ENCODE data around the gene IFNLR1. TPM values are rescaled to one million over a fixed set of nuclear protein-coding genes. Genes with fewer than 3 reads are reported as not detected.
A peak's percentile ranks its signal among the peaks of the same experiment; 100 is the strongest.

The IFNLR1 gene
- total and polyA plus RNA-seq, 5 donors from 2014 or later = 0.36 to 2.8 (median 0.67) TPM

DNA sequence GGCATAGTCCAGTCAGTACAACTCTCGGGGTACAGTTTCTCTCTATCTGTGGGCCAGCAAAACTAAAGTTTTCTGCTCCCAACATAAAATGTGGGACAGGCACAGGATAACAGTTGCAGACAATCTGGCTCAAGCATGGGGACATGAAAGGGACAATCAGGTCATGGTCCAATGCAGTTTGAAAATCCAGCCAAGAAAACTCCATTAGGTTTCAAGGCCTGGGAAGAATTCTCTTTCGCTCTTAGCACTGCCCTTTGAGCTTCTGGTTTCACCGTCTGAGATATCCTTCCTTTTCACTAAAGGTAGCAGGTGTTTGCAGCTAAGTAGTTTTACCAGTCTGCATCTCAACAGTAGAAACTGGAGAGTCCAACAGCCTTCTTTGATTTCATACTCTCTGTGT lies 23.1 kb downstream of the IFNLR1 start:
- Mint-ChIP-seq H3K4me1 (no peaks in the 10 kb centered on the region), H3K27ac (peak overlapping the region in 2 of 3 donors; percentile 53 to 65), H3K36me3 (peaks cover 23% of the 10 kb centered on the region), H3K4me3 (no peak overlapping the region), H3K27me3 (no peaks in the 10 kb centered on the region), H3K9me3 (no peaks in the 10 kb centered on the region)
- Histone ChIP-seq H3K27me3 (ENCODE audit: control insufficient read depth, insufficient read depth, low read length) (no peaks in the 10 kb centered on the region), H3K4me3 (ENCODE audit: low read depth, low read length) (no peak overlapping the region), H3K4me1 (ENCODE audit: control insufficient read depth, insufficient read depth, low read length, poor library complexity, severe bottlenecking) (no peaks in the 10 kb centered on the region), H3K36me3 (ENCODE audit: control insufficient read depth, insufficient read depth, low read length) (no peaks in the 10 kb centered on the region), H3K9me3 (ENCODE audit: control insufficient read depth in 2 of 2, low read length in 2 of 2) (no peaks in the 10 kb centered on the region), H3K27ac (ENCODE audit: insufficient read depth, low read length, poor library complexity, severe bottlenecking) (no peak overlapping the region)
- ATAC-seq (ENCODE audit: low read depth in 2 of 2) = no peak
- no peak for DNase-seq

DNA sequence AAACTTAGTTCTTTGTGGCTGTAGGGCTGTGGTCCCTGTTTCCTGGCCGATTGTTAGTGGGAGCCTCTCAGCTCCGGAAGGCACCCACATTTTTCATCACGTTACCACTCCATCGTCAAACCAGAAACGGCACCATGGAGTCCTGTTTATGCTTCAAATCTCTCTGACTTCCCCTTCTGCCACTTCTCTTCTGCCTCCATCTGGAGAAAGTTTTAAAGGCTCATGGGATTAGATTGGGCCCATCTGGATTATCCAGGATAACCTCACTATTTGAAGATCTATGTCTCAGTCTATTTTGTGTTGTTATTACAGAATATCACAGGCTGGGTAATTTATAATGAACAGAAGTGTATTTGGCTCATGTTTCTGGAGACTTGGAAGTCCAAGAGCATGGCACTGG lies 24.9 kb downstream of the IFNLR1 start:
- no peaks in the 10 kb centered on the region for H3K4me1 ChIP-seq (ENCODE audit: control insufficient read depth, insufficient read depth, low read length, poor library complexity, severe bottlenecking)
- ATAC-seq (ENCODE audit: low read depth in 2 of 2) (no peak), DNase-seq (no peak)
- H3K36me3 Mint-ChIP-seq = peaks cover 22% of the 10 kb centered on the region
- H3K36me3 ChIP-seq (ENCODE audit: control insufficient read depth, insufficient read depth, low read length) = no peaks in the 10 kb centered on the region
- no peak overlapping the region for H3K4me3 ChIP-seq (ENCODE audit: low read depth, low read length)
- no peaks in the 10 kb centered on the region for H3K9me3 ChIP-seq (ENCODE audit: control insufficient read depth in 2 of 2, low read length in 2 of 2)
- peak overlapping the region in 1 of 3 donors; percentile 84 for H3K27ac Mint-ChIP-seq
- H3K9me3 Mint-ChIP-seq = no peaks in the 10 kb centered on the region
- H3K27me3 Mint-ChIP-seq = no peaks in the 10 kb centered on the region
- no peak overlapping the region for H3K4me3 Mint-ChIP-seq
- H3K27ac ChIP-seq (ENCODE audit: insufficient read depth, low read length, poor library complexity, severe bottlenecking) = no peak overlapping the region
- H3K27me3 ChIP-seq (ENCODE audit: control insufficient read depth, insufficient read depth, low read length) = no peaks in the 10 kb centered on the region
- H3K4me1 Mint-ChIP-seq = no peaks in the 10 kb centered on the region

DNA sequence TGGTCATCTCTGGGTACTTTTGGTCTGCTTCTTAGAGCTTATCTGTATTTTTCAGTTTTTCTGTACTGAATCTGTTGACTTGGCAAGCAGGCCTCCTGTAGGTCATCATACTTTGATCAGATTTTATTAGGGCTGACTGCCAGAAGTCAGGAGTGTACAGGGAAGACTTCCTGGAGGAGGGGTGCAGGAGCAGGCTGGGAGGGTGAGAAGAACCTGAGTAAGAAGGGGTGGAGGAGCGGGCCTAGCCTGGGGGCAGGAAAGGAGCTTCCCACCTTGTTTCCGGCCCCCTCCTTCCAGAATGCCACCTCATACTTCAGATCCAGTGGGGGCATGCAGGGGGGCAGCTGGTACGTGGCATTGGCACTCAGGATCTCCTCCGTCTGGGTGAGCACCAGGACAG lies 25.8 kb downstream of the IFNLR1 start:
- Mint-ChIP-seq H3K27me3 (no peaks in the 10 kb centered on the region), H3K9me3 (no peaks in the 10 kb centered on the region), H3K4me1 (no peaks in the 10 kb centered on the region), H3K36me3 (peaks cover 20% of the 10 kb centered on the region), H3K27ac (no peak overlapping the region), H3K4me3 (no peak overlapping the region)
- no peak overlapping the region for H3K27ac ChIP-seq (ENCODE audit: insufficient read depth, low read length, poor library complexity, severe bottlenecking)
- no peak for ATAC-seq (ENCODE audit: low read depth in 2 of 2)
- H3K9me3 ChIP-seq (ENCODE audit: control insufficient read depth in 2 of 2, low read length in 2 of 2) = no peaks in the 10 kb centered on the region
- DNase-seq = no peak
- H3K27me3 ChIP-seq (ENCODE audit: control insufficient read depth, insufficient read depth, low read length) = no peaks in the 10 kb centered on the region
- no peaks in the 10 kb centered on the region for H3K36me3 ChIP-seq (ENCODE audit: control insufficient read depth, insufficient read depth, low read length)
- no peak overlapping the region for H3K4me3 ChIP-seq (ENCODE audit: low read depth, low read length)
- no peaks in the 10 kb centered on the region for H3K4me1 ChIP-seq (ENCODE audit: control insufficient read depth, insufficient read depth, low read length, poor library complexity, severe bottlenecking)

DNA sequence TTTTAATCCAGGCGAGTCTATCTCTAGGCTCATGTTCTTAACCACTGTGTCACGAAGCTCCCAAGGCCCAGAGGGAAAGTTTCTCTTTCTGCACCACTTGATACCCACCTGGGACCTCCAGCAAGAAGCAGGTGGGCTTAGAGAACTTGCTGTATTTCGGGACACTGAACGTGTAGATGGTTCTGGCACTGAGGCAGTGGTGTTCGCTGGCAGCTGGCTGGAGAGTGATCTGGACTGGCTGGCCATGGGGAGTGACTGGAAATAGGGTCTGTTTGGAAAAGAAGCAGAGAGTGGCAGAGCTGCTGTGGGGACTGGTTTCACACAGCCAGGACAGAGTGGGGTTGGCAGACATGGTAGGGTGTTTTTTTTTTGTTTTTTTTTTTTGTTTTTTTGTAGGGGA lies 27.7 kb downstream of the IFNLR1 start:
- DNase-seq = no peak
- no peak overlapping the region for H3K27ac ChIP-seq (ENCODE audit: insufficient read depth, low read length, poor library complexity, severe bottlenecking)

DNA sequence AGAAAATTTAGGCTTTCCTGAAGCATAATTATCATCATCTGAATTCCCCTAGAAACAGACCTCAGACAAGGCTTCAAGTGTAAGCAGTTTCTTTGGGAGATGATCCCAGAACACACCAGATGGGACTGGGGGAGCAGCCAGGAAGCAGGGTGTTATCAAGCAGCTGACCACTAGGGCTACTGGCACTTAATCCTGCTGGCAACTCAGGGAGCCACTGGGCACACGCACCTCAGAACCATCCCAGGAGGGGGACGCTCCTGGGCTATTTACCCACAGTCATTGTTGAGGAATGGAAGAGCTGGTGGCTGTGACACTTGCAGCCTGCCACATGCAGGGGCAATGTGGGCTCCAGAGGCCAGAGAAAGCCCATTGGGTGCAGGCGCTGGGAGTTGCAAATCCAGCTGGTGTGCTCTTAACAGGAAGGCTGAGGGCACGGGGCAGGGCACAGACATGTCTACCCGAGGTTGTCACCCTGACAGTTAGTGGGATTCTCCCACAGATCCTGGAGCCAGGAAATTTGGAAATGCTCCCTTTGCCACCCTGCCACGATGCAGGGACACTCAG lies 29.1 kb downstream of the IFNLR1 start:
- Mint-ChIP-seq H3K9me3 (no peaks in the 10 kb centered on the region), H3K27me3 (no peaks in the 10 kb centered on the region), H3K27ac (no peak overlapping the region), H3K4me1 (no peaks in the 10 kb centered on the region), H3K4me3 (no peak overlapping the region), H3K36me3 (peaks cover 9% of the 10 kb centered on the region)
- Histone ChIP-seq H3K4me3 (ENCODE audit: low read depth, low read length) (no peak overlapping the region), H3K9me3 (ENCODE audit: control insufficient read depth in 2 of 2, low read length in 2 of 2) (no peaks in the 10 kb centered on the region), H3K4me1 (ENCODE audit: control insufficient read depth, insufficient read depth, low read length, poor library complexity, severe bottlenecking) (no peaks in the 10 kb centered on the region), H3K27me3 (ENCODE audit: control insufficient read depth, insufficient read depth, low read length) (no peaks in the 10 kb centered on the region), H3K36me3 (ENCODE audit: control insufficient read depth, insufficient read depth, low read length) (no peaks in the 10 kb centered on the region), H3K27ac (ENCODE audit: insufficient read depth, low read length, poor library complexity, severe bottlenecking) (no peak overlapping the region)
- no peak for ATAC-seq (ENCODE audit: low read depth in 2 of 2)
- no peak for DNase-seq

More for the DNA sequence above, 27.7 kb downstream of the IFNLR1 start:
- Mint-ChIP-seq H3K4me3 (no peak overlapping the region), H3K9me3 (no peaks in the 10 kb centered on the region), H3K27ac (no peak overlapping the region), H3K36me3 (peaks cover 9% of the 10 kb centered on the region), H3K4me1 (no peaks in the 10 kb centered on the region), H3K27me3 (no peaks in the 10 kb centered on the region)
- no peak overlapping the region for H3K4me3 ChIP-seq (ENCODE audit: low read depth, low read length)
- no peaks in the 10 kb centered on the region for H3K9me3 ChIP-seq (ENCODE audit: control insufficient read depth in 2 of 2, low read length in 2 of 2)
- no peaks in the 10 kb centered on the region for H3K4me1 ChIP-seq (ENCODE audit: control insufficient read depth, insufficient read depth, low read length, poor library complexity, severe bottlenecking)
- ATAC-seq (ENCODE audit: low read depth in 2 of 2) = no peak
- no peaks in the 10 kb centered on the region for H3K27me3 ChIP-seq (ENCODE audit: control insufficient read depth, insufficient read depth, low read length)
- H3K36me3 ChIP-seq (ENCODE audit: control insufficient read depth, insufficient read depth, low read length) = no peaks in the 10 kb centered on the region

DNA sequence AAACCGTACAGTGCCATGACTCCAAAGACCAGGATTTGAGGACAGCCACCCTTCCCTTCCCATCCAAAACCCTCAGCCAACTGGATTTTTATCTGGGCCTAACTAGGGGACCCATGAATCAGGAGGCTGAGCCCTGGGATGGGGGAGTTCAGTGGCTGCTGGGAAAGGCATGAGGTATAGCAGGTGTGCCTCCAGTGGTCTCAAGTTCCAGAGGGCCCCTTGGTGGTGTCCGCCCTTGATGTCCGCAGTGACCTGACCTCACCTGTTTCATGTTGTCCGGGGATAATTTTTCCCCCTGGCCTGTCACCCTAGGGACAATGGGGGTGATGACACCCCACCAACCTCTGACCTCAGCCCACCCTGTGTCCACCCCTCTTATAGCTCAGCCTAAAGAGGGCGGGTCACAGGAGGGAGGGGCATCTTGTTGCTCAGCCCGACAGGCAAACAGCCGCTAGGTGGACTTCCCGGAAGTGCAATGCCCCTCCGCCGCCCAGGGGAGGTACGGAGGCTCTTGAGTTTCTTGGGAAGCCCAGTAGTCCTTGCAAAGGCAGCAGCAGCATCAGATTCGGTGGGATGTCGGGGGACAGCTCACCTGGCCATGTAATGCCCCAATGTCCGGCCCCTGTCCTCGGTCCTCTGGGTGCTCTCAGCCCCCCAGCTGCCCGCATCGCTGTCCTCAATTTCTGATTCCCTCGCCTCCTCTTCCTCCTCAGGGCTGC lies 30.4 kb downstream of the IFNLR1 start:
- Histone ChIP-seq H3K4me1 (ENCODE audit: control insufficient read depth, insufficient read depth, low read length, poor library complexity, severe bottlenecking) (no peaks in the 10 kb centered on the region), H3K9me3 (ENCODE audit: control insufficient read depth in 2 of 2, low read length in 2 of 2) (no peaks in the 10 kb centered on the region), H3K4me3 (ENCODE audit: low read depth, low read length) (no peak overlapping the region), H3K36me3 (ENCODE audit: control insufficient read depth, insufficient read depth, low read length) (no peaks in the 10 kb centered on the region), H3K27ac (ENCODE audit: insufficient read depth, low read length, poor library complexity, severe bottlenecking) (no peak overlapping the region), H3K27me3 (ENCODE audit: control insufficient read depth, insufficient read depth, low read length) (peaks cover 3% of the 10 kb centered on the region)
- peaks cover 6% of the 10 kb centered on the region for H3K36me3 Mint-ChIP-seq
- DNase-seq (no peak), ATAC-seq (ENCODE audit: low read depth in 2 of 2) (no peak)
- no peaks in the 10 kb centered on the region for H3K9me3 Mint-ChIP-seq
- no peaks in the 10 kb centered on the region for H3K4me1 Mint-ChIP-seq
- no peak overlapping the region for H3K27ac Mint-ChIP-seq
- peaks cover 5% of the 10 kb centered on the region for H3K27me3 Mint-ChIP-seq
- no peak overlapping the region for H3K4me3 Mint-ChIP-seq

DNA sequence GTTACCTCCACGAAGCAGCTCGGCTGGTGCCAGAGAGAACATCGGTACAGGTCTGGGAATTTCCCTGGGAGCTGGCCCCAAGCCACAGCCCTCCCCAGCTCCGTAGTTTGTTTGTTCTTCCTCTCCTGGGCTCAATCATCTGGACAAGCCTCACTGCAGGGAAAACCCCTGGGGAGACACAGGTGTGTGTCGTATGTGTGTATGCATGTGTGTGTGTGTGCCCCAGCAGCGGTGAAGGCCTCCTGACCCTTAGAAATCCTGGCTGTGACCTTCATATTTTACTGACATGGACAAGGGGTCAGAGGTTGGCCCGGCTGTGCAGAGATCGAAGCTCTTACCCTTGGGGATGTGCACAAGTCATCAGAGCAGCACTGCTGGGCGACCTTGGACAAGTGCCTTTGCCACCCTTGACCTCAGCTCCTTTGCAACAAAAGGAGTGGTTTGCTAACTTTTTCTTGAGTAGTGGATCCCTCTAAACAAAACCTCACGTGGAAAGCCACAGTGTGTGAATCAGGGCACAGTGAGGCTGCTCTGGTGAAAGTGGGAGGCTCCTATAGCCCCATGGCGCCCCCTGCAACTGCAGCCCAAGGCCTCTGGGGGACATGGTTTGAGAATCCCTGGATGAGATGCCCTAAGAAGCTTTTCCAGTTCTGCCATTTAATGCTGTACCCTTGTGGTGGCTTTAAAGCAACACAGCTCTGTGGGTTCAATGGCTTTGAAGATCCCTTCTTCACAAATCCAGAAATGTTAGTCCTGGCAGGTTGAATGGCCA lies 31.9 kb downstream of the IFNLR1 start:
- H3K4me1 ChIP-seq (ENCODE audit: control insufficient read depth, insufficient read depth, low read length, poor library complexity, severe bottlenecking) = peaks cover 8% of the 10 kb centered on the region
- no peaks in the 10 kb centered on the region for H3K9me3 Mint-ChIP-seq
- H3K36me3 ChIP-seq (ENCODE audit: control insufficient read depth, insufficient read depth, low read length) = no peaks in the 10 kb centered on the region
- H3K27ac Mint-ChIP-seq = peak overlapping the region in 1 of 3 donors; percentile 69
- no peak overlapping the region for H3K4me3 ChIP-seq (ENCODE audit: low read depth, low read length)
- peaks cover 20% of the 10 kb centered on the region for H3K27me3 Mint-ChIP-seq
- H3K4me3 Mint-ChIP-seq = no peak overlapping the region
- peaks cover 7% of the 10 kb centered on the region for H3K27me3 ChIP-seq (ENCODE audit: control insufficient read depth, insufficient read depth, low read length)
- DNase-seq = no peak
- no peak for ATAC-seq (ENCODE audit: low read depth in 2 of 2)
- H3K27ac ChIP-seq (ENCODE audit: insufficient read depth, low read length, poor library complexity, severe bottlenecking) = no peak overlapping the region
- peaks cover 6% of the 10 kb centered on the region for H3K36me3 Mint-ChIP-seq
- no peaks in the 10 kb centered on the region for H3K9me3 ChIP-seq (ENCODE audit: control insufficient read depth in 2 of 2, low read length in 2 of 2)
- peaks cover 0 to 10% (median 3%) of the 10 kb centered on the region in 4 donors for H3K4me1 Mint-ChIP-seq

Data from CD4-positive, CD25-positive, alpha-beta regulatory T cell (primary cell).